Fibroblast of skin of scalp (primary cell): ENCODE results near the gene CIAO3.

Experiments
- DNase-seq: peaks from one replicate; pipeline ENCODE4 v3.0.0-alpha.2; 2013

CIAO3 gene

DNA sequence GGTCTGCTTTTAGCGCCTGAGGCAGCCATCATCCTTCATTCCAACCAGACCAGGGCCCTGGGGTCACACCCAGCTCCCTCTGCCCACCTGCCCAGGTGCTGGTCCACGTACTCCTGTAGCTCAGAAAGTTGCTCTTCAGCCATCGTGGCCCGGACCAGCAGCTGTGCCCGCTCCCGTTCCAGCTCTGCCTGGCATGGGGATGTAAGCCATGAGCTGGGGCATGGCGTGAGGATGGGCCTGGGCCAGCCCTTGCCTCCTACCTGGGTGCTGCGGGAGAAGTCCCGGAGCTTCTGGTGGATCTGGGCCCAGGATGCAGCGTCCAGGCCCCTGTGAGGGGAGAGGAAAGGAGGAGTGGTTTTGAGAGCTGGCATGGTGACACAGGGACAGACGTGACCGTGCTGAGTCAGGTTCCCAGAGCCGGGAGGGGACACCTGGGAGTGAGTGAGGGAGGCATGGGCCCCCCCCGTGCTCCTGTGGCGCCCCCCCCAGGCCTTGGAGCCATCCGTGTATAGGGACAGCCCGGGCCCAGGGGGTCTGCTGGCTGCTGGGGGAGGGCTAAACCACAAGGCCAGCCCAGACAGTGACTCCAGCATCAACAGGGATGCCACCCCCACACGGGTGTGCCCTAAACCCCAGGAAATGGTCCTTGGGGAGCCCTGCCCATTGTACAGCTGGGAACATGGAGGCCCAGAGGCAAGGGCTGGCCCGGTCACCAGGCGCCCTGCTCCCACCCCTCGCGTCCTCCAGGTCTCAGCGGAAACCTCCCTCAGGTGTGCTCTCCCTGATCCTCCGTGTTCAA is 17.8 kb downstream of the CIAO3 start:
- DNase-seq: no peak

DNA sequence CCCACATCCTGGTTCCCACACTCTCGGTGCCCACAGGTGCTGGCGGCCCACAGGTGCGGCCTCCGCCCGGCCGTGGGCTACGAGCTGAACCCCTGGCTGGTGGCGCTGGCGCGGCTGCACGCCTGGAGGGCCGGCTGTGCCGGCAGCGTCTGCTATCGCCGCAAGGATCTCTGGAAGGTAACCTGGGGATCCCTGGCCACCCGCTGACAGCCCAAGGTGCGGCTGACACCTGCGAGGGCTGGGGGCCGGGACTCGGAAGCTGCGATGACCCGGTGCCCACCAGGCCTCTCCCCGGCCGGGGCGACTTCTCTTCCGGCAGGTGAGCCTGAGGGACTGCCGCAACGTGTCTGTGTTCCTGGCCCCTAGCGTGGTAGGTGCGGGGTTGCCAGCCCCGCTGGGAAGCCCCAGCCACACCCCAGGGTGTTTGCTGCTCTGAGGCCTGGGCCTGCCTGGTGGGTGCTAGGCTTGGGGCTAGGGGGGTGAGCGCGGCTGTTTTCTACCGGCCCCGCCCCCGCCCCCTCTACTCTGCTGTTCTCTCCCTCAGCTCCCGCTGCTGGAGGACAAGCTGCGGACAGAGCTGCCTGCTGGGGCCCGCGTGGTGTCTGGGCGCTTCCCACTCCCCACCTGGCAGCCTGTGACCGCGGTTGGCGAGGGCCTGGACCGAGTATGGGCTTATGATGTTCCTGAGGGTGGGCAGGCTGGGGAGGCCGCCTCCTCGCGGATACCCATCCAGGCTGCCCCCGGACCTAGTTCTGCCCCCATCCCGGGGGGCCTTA is 18.8 kb downstream of the CIAO3 start:
- DNase-seq: no peak

DNA sequence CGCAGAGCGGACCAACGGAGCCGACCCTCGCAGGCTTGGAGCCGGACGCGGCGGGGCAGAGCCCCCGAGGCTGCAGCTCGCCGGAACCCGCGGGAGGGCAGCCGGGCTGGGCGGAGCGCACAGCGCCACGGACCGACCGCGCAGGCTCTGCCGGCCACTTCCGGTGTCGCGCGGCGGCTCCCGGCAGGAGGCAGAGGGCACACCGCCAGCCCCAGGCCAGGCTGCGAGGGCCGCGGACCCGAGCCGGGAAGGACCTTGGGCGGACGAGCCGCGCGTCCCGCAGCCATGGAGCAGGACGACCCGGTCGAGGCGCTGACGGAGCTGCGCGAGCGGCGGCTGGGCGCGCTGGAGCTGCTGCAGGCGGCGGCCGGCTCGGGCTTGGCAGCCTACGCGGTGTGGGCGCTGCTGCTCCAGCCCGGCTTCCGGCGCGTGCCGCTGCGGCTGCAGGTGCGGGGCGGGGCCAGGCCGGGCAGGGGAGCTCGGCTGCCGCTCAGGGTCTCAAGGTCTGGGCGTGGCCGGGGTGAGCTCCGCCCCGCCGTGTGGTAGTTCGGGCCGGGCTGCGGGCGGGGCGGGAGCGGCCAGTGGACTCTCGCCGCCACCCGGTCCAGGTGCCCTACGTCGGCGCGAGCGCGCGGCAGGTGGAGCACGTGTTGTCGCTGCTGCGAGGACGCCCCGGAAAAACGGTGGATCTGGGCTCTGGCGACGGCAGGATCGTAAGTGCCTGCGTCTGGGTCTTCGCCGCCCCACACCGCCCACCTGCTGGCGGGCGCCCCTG is 19.6 kb downstream of the CIAO3 start, which contains the start of gene ANTKMT:
Gene ANTKMT (plus strand): TSS at position 157 of the 775 bp plus-strand sequence. CDS start 129 bp downstream, at position 286.
- peak; percentile 75 for DNase-seq

DNA sequence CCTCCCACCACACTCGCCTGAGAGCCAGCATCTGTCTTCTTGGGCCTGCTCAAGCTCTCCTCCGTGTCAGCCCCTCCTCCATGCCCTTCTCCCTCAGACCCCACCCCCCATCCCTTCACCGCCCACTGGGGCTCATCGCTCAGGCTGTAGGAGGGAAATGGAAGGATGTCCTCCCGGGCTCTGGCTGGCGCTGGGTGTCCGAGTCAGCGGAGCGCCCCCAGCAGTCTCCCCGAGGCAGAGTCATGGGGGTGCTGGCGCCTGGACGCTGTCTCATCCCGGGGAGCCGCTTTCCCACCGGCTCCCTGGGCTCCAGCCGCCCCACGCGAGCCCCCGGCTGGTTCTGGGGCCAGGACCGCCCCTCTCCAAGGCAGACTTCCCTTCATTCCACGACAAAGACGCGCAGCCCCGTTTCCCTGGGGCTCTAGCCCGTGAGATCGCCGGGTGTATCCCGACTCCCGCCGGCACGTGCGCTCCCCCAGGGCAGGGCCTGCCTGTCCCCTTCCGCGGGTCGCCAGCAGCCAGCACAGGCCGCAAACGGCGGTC is 20.3 kb downstream of the CIAO3 start:
- DNase-seq: peak; percentile 75

DNA sequence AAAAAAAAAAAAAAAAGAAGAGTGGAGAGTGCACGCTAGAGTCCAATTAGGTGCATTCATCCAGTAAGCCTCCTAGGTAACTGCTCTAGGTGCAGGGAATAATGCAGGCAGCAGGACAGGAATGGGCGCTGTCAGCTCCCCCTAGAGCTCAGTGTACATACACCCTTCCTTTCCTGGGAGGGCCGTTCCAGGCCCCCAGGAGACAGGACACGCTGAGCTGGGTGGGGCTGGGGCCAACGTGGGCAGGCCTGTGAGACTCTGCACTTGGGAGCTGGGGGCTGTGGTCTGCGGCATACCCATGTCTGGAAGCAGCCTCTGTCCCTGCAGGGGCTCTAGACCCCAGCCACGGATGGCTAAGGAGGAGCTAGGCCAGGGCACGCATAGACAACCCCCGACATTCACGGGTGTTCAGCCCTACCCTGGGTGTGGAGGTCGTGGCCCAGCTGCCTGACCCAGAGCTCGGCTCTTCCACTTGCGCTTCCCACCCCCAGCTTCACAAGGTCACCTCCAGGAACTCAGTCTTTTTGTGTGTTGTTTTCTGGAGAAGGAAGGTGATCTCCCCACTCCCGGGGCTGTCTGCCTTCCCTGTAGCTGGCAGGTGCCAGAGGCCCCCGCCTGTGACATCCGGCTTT is 20.9 kb downstream of the CIAO3 start:
- no peak for DNase-seq

DNA sequence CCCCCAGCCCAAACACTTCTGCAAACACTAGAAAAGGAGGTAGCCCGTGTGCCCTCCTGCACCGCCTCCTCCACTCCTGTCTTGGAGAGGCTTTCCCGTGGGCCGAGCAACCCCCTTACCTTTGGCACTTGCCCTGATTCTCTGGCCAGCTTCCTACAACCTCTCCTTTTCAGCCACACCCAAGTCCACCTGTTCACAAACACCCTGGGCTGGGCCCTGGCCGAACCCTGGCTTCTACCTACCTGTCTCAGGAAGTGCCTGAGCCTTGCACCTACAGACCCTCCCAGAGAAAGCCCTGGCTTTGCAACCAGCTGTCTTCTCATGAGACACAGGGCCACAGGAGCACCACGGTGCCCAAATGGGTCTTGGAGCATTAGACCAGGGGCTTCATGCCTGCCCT is 21.9 kb downstream of the CIAO3 start:
- no peak for DNase-seq

DNA sequence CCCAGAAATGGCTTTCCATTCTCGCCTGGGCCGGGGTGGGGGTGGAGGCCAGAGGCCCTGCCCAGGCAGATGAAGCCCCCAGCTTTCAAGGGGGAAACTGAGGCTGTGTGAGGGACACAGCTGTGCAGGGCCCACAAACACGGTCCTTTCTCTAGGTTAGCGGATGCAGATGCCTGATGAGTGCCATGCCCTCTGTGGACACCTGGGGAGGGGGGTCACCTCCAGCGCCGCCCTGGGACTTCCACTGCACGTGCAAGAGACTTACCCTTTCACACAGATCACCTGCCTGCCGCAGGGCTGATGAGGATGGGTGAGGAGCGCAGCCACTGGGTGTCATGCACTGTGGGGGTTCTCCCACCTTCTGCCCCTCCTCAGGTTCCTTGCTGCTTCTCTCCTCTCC is 22.4 kb downstream of the CIAO3 start:
- no peak for DNase-seq

DNA sequence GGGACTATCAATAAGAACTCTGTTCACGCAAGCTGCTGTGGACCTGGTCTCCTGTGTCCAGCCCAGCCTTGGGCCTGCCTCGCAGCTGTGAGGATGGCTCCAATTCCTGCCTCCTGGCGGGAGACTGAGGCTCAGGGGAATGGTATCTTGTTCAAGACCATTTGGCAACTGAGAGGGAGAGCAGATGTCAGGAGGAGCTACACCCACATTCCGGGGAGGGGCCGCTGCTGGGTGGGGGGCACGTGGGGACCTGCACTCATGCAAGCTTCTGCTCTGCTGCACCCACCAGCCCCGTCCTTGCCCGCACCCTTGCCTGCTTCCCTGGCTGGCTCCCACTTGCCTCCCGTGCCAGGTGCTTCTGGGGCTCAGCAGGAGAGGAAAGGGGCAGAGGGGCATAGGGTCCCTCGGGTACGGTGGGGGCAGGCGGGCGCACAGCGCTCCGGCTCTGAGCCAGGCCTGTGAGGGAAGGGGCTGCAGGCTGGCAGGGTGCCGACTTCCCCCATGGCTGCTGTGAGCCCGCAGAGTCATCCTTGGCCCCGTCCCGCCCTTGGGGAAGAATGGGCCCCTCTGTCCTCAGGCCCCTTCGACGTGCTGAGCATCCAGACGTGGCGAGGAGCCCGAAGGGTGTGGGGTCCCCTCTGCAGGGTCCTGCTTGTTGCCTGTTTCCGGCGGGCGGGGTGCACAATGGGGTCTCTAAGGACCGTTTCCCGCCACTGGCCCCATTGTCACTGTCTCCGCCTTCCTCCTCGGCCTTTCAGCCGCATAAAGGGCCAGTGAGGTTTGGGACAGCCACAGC is 23.1 kb downstream of the CIAO3 start:
- DNase-seq: no peak

DNA sequence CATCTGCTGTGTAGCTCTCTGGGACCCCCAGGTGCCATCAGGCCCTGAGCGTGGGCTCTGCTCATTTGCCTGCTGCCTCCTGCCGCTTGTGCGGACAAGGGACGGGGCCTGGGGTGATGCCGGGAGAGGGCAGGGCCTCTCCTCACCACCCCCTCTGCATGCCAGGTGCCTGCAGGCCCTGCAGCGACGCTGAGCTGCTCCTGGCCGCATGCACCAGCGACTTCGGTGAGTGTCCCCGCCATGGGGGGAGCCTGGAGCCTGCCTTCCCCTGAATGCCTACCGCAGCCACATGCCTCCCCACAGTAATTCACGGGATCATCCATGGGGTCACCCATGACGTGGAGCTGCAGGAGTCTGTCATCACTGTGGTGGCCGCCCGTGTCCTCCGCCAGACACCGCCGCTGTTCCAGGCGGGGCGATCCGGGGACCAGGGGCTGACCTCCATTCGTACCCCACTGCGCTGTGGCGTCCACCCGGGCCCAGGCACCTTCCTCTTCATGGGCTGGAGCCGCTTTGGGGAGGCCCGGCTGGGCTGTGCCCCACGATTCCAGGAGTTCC is 23.9 kb downstream of the CIAO3 start:
- no peak for DNase-seq

DNA sequence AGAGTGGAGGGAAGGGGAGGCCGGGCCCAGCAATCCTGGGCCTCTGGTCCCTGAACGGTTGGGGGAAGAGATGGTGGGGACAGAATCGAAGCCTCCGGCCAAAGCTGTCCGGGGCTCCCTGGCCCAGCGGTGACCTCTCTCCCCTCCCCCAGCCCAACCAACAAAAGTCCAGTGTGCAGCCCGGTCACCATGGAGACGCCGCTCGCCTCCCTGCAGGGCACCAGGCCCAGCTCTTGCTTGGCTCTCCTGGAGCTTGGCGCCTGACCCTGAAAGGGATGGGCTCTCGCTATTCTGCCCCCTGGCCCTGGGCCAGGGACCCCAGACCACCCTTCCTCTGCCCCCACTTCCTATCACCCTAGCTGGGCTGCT is 24.6 kb downstream of the CIAO3 start:
- DNase-seq: no peak

DNA sequence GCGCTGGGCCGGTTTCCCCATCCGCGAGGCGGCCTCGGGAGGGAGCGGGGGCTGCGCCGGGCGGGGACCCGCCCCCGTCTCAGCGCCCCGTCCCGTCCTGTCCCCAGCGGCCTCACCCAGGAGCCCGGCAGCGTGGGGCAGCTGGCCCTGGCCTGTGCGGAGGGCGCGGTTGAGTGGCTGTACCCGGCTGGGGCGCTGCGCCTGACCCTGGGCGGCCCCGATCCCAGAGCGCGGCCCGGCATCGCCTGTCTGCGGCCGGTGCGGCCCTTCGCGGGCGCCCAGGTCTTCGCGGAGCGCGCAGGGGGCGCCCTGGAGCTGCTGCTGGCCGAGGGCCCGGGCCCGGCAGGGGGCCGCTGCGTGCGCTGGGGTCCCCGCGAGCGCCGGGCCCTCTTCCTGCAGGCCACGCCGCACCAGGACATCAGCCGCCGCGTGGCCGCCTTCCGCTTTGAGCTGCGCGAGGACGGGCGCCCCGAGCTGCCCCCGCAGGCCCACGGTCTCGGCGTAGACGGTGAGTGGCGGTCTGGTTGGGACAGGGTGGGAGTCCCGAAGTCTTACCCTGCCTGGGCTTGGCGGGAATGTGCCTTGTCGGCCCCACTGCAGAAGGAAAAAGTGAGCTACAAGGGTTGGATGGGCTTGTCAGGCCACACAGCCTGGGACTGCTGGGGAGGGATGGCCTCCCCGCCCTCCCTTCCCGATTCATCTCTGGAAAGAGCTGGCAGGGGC is 25.2 kb downstream of the CIAO3 start:
- peak; percentile 42 for DNase-seq

DNA sequence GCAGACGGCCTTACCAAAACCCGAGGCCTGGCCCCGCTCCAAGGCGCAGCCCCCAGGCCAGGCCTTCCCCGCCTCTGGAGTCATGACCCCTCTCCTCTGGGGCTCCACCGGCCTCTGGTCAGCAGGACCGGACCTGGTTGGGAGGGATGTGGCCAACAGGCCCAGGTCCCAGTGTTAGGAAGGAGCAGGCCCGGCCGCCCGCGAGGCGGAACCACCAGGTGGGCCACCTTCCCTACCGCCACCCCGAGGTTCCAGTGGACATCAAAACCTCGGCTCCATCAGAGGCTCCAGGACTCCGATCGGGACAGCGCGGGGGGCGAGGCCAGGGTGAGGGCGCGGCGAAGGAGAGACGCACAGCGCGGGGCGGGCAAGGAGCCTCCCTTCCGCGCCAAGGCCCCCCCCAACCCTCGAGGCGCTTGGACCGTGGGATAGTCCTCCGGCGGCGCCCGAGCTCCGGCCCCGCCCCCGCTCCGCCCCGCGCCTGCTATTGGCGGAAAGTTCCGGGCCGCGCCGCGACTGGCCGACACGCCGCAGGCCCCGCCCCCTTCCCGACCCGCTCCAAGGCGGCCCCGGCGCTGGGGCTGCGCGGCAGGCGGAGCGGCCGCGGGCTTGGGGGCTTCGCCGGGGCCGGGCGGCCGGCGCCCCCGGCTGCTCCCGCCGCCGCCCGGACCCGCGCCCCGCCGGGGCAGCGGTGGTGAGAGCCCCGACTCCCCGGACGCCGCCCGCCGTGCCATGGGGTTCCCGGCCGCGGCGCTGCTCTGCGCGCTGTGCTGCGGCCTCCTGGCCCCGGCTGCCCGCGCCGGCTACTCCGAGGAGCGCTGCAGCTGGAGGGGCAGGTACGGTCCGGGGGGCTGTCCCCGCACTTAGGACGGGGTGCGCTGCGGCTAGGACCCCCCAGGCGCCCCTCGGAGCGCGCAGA is 26.0 kb downstream of the CIAO3 start, which contains the start of gene METRN:
Gene METRN (plus strand): TSS at position 561 of the 919 bp plus-strand sequence. CDS start 172 bp downstream, at position 733.
- DNase-seq: peak; percentile 88

DNA sequence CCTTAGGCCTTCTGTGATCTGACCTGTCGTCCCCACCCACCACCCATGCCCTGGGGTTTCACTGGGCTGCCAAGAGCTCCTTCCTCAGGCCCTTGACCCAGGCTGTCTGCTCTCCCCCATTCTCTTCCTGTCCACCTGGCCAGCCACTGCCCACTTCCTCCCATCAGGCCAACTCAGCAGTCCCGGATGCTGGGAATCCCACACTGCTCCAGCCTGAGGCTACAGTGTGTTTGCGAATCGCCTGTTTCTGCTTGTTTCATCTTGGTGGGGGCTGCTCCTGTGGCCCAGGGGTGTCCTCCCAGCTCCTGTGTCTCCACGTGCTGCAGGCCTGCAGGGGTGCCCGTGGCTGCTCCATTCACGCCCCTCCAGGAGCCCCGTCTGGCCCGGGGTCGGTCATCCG is 26.7 kb downstream of the CIAO3 start:
- DNase-seq: no peak

DNA sequence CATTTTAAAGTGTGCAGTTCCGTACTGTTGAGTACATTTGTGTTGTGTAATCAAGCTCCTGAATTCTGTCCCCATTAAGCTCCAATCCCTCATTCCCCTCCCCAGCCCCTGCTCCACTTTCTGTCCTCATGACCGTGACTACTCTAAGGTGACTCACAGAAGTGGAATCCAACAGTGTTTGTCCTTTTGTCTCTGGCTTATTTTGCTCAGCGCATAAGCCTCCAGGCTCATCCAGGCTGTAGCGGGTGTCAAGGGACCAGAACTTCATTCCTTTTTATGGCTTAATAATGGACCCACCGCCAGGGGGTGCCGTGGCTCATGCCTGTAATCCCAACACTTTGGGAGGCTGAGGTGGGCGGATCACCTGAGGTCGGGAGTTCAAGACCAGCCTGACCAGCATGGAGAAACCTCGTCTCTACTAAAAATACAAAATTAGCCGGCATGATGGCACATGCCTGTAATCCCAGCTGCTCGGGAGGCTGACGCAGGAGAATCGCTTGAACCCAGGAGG is 28.0 kb downstream of the CIAO3 start:
- DNase-seq: peak; percentile 95

DNA sequence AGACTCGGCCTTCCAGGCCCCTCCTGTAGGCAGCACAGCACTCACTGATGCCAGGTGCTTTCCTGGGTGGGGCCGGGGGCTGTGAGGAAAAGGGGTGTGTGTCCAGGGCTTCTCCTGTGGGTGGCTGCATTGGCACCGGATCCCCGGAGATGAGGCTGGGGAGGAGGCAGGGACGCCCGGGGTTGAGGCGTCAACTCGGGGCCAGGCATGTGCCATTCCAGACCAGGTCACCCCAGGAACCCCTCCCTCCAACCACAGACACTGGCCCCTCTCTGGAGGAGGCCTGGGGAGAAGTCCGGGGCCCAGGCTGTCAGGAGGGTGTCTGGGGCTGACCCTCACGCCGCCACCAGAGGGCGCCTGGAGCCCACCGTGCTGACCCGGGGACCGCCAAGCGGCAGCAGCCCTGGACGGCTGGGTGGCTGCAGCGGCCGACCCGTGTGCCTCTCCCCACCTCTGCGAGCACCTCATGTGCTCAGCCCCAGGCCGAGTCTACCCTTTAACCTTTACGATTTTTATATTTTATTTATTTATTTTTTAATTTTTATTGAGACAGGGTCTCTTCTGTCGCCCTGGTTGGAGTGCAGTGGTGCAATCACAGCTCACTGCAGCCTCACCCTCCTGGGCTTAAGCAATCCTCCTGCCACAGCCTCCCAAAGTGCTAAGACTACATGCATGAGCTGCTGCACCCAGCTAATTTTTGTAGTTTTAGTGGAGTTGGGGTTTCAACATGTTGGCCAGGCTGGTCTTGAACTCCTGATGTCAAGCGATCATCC is 29.1 kb downstream of the CIAO3 start:
- peak; percentile 64 for DNase-seq

DNA sequence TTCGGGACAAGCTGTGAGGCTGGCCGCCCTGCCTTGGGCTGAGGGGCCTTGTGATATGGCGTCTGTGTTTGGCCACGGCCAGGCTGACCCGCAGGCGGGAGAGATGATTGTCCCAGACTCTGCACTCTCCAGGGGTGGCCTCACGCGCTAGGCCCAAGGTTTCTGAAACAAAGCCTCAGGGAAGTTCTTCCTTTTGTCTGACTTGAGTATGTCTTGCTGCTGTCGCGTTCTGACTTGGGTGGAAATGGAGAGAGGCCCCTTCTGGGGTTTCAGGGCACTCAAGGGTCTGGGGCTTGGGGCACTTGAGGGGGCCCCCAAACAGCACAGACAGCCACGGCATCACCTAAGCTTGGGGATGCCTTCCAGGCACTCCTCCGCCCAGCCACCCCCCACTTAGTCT is 29.7 kb downstream of the CIAO3 start:
- DNase-seq: no peak

DNA sequence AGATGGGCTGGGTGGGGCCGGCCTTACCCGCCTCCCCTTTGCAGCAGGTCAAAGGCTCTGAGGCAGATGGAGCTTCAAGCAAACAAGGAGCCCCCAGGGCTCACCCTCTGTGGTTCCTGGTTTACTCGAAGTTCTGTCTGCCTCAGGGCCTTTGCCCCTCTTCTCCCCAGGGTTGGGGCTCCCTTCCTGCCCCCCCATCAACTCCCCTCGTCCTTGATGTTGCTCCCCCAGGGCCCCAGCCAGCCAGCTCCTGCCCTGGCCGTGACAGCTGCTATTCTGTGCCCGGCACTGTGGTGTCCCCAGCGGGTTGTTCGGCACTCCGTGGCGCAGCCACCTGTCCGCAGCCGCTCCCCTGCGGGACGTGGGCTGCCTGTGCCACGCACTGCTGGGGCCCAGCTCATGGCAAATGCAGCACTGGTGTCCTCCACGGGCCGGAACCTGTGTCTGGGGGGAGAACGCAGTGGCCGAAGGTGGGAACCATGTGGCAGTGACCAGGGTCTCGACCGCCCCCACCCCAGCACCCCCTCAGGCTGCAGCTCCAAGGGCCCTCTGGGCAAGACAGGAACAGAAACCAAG is 30.2 kb downstream of the CIAO3 start:
- DNase-seq: no peak
